Measurements from ENCODE around the gene SLC35F1. TPM values are rescaled to one million over a fixed set of nuclear protein-coding genes. Genes with fewer than 3 reads are reported as not detected.

The SLC35F1 gene
- total and polyA plus RNA-seq, 2 experiments from 2014 or later: 18.5 to 25.5 TPM

GRCh38 chr6:118101831-118102345 lies 194.8 kb downstream of the SLC35F1 start:
- H3K27me3 ChIP-seq: no peaks in the 10 kb centered on the region
- H3K36me3 ChIP-seq: no peaks in the 10 kb centered on the region
- no peak for DNase-seq (ENCODE audit: low read depth in 1 of 2, low spot score in 1 of 2)
- H3K9me3 ChIP-seq (ENCODE audit: low read depth): no peaks in the 10 kb centered on the region
- H3K27ac ChIP-seq: no peak overlapping the region
- peaks cover 10% of the 10 kb centered on the region for H3K4me1 ChIP-seq (ENCODE audit: low read depth)
- H3K4me3 ChIP-seq: no peak overlapping the region
- TF ChIP-seq, protein P1, sequence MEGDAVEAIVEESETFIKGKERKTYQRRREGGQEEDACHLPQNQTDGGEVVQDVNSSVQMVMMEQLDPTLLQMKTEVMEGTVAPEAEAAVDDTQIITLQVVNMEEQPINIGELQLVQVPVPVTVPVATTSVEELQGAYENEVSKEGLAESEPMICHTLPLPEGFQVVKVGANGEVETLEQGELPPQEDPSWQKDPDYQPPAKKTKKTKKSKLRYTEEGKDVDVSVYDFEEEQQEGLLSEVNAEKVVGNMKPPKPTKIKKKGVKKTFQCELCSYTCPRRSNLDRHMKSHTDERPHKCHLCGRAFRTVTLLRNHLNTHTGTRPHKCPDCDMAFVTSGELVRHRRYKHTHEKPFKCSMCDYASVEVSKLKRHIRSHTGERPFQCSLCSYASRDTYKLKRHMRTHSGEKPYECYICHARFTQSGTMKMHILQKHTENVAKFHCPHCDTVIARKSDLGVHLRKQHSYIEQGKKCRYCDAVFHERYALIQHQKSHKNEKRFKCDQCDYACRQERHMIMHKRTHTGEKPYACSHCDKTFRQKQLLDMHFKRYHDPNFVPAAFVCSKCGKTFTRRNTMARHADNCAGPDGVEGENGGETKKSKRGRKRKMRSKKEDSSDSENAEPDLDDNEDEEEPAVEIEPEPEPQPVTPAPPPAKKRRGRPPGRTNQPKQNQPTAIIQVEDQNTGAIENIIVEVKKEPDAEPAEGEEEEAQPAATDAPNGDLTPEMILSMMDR (IDR thresholded peaks at IDR 0.05; ENCODE audit: low read depth, low read length): no peak

GRCh38 chr6:118102401-118102800 lies 195.3 kb downstream of the SLC35F1 start:
- no peak for DNase-seq (ENCODE audit: low read depth in 1 of 2, low spot score in 1 of 2)
- Histone ChIP-seq H3K27me3 (no peaks in the 10 kb centered on the region), H3K36me3 (no peaks in the 10 kb centered on the region), H3K4me1 (ENCODE audit: low read depth) (peaks cover 10% of the 10 kb centered on the region), H3K4me3 (no peak overlapping the region), H3K27ac (no peak overlapping the region), H3K9me3 (ENCODE audit: low read depth) (no peaks in the 10 kb centered on the region)
- TF ChIP-seq, protein P1 (IDR thresholded peaks at IDR 0.05; ENCODE audit: low read depth, low read length): no peak

- no peaks in the 10 kb centered on the region for H3K9me3 ChIP-seq (ENCODE audit: low read depth)
- no peaks in the 10 kb centered on the region for H3K36me3 ChIP-seq
- TF ChIP-seq, protein P1 (IDR thresholded peaks at IDR 0.05; ENCODE audit: low read depth, low read length): no peak
- no peak overlapping the region for H3K4me3 ChIP-seq
- DNase-seq (ENCODE audit: low read depth in 1 of 2, low spot score in 1 of 2): no peak
- no peaks in the 10 kb centered on the region for H3K27me3 ChIP-seq
- H3K4me1 ChIP-seq (ENCODE audit: low read depth): peaks cover 10% of the 10 kb centered on the region
- no peak overlapping the region for H3K27ac ChIP-seq
Observed at GRCh38 chr6:118103381-118104146, 196.5 kb downstream of the SLC35F1 start.

GRCh38 chr6:118122161-118122725 lies 215.2 kb downstream of the SLC35F1 start:
- H3K4me3 ChIP-seq: no peak overlapping the region
- TF ChIP-seq, protein P1 (IDR thresholded peaks at IDR 0.05; ENCODE audit: low read depth, low read length): no peak
- H3K27ac ChIP-seq: no peak overlapping the region
- DNase-seq (ENCODE audit: low read depth in 1 of 2, low spot score in 1 of 2): no peak
- H3K9me3 ChIP-seq (ENCODE audit: low read depth): no peaks in the 10 kb centered on the region
- no peaks in the 10 kb centered on the region for H3K36me3 ChIP-seq
- no peaks in the 10 kb centered on the region for H3K27me3 ChIP-seq
- H3K4me1 ChIP-seq (ENCODE audit: low read depth): peaks cover 7% of the 10 kb centered on the region

GRCh38 chr6:118122801-118123200 lies 215.7 kb downstream of the SLC35F1 start:
- Histone ChIP-seq H3K27me3 (no peaks in the 10 kb centered on the region), H3K36me3 (no peaks in the 10 kb centered on the region), H3K4me3 (no peak overlapping the region), H3K4me1 (ENCODE audit: low read depth) (peaks cover 7% of the 10 kb centered on the region), H3K9me3 (ENCODE audit: low read depth) (no peaks in the 10 kb centered on the region), H3K27ac (no peak overlapping the region)
- TF ChIP-seq, protein P1 (IDR thresholded peaks at IDR 0.05; ENCODE audit: low read depth, low read length): no peak
- DNase-seq (ENCODE audit: low read depth in 1 of 2, low spot score in 1 of 2): no peak

Data from cardiac muscle cell (in vitro differentiated cells and primary cell).